Hepatocyte (in vitro differentiated cells): ENCODE results near the gene CPNE2.

ENCODE experiments used
- EZH2 ChIP-seq: fragments of 200-600 bp; sonication (generic); IDR thresholded peaks from 2 replicates; pipeline ENCODE4 v1.6.1; 2016; ENCODE audit warnings: antibody characterized with exemption, mild to moderate bottlenecking, borderline replicate concordance
- TF ChIP-seq, protein P1 (sequence below): fragments of 200-600 bp; sonication (generic); IDR thresholded peaks from 2 replicates; pipeline ENCODE4 v1.5.1; 2016; ENCODE audit warnings: antibody characterized with exemption, mild to moderate bottlenecking; ENCODE audit not compliant: poor library complexity

DNA sequence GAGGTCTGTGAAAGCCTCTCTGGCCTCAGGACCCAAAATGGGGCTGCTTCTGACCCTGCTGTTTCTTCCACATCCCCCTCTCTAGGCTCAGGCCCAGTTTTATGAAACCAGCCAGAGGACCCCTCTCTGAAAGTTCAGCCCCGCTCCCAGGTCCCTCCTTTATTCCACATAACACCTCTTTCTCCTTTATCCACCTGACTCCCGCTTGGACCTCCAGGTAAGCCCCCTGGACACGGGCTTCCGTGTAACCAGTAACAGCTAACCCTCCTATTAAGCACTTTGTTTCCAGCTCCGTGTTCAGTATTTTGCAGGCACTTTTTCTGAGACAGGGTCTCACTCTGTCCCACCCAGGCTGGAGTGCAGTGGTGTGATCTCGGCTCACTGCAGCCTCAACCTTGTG, 56.1 kb downstream of the CPNE2 start:
- TF ChIP-seq, protein P1, sequence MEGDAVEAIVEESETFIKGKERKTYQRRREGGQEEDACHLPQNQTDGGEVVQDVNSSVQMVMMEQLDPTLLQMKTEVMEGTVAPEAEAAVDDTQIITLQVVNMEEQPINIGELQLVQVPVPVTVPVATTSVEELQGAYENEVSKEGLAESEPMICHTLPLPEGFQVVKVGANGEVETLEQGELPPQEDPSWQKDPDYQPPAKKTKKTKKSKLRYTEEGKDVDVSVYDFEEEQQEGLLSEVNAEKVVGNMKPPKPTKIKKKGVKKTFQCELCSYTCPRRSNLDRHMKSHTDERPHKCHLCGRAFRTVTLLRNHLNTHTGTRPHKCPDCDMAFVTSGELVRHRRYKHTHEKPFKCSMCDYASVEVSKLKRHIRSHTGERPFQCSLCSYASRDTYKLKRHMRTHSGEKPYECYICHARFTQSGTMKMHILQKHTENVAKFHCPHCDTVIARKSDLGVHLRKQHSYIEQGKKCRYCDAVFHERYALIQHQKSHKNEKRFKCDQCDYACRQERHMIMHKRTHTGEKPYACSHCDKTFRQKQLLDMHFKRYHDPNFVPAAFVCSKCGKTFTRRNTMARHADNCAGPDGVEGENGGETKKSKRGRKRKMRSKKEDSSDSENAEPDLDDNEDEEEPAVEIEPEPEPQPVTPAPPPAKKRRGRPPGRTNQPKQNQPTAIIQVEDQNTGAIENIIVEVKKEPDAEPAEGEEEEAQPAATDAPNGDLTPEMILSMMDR = no peak
- TF ChIP-seq EZH2 = no peak
